Measurements from ENCODE around the gene WWOX.

The WWOX gene

GRCh38 chr16:78804058-78804735 lies 704.7 kb downstream of the WWOX start:
- no peak for DNase-seq (ENCODE audit: low spot score)

- DNase-seq (ENCODE audit: low spot score), result no peak
These were observed 706.1 kb downstream of the WWOX start for GRCh38 chr16:78805556-78805955.

GRCh38 chr16:78811247-78811646 lies 711.8 kb downstream of the WWOX start:
- DNase-seq (ENCODE audit: low spot score), result no peak

GRCh38 chr16:78812582-78812981 lies 713.1 kb downstream of the WWOX start:
- no peak for DNase-seq (ENCODE audit: low spot score)

GRCh38 chr16:78813661-78814311 lies 714.3 kb downstream of the WWOX start:
- no peak for DNase-seq (ENCODE audit: low spot score)

- DNase-seq (ENCODE audit: low spot score), result no peak
These were observed 716.3 kb downstream of the WWOX start for GRCh38 chr16:78815713-78816112.

GRCh38 chr16:78816499-78817195 lies 717.2 kb downstream of the WWOX start:
- DNase-seq (ENCODE audit: low spot score), result no peak

- DNase-seq (ENCODE audit: low spot score), result no peak
These were observed 717.8 kb downstream of the WWOX start for GRCh38 chr16:78817200-78817739.

GRCh38 chr16:78821335-78821734 lies 721.9 kb downstream of the WWOX start:
- DNase-seq (ENCODE audit: low spot score), result no peak

GRCh38 chr16:78822509-78822908 lies 723.1 kb downstream of the WWOX start:
- DNase-seq (ENCODE audit: low spot score), result no peak

- DNase-seq (ENCODE audit: low spot score), result no peak
These were observed 723.6 kb downstream of the WWOX start for GRCh38 chr16:78823027-78823426.

- DNase-seq (ENCODE audit: low spot score), result no peak
These were observed 729.8 kb downstream of the WWOX start for GRCh38 chr16:78829280-78829679.

- DNase-seq (ENCODE audit: low spot score), result no peak
These were observed 731.1 kb downstream of the WWOX start for GRCh38 chr16:78830599-78830998.

- DNase-seq (ENCODE audit: low spot score), result no peak
These were observed 732.6 kb downstream of the WWOX start for GRCh38 chr16:78832100-78832499.

GRCh38 chr16:78836802-78837491 lies 737.5 kb downstream of the WWOX start:
- no peak for DNase-seq (ENCODE audit: low spot score)

- DNase-seq (ENCODE audit: low spot score), result no peak
These were observed 738.3 kb downstream of the WWOX start for GRCh38 chr16:78837706-78838105.

GRCh38 chr16:78838276-78838675 lies 738.8 kb downstream of the WWOX start:
- no peak for DNase-seq (ENCODE audit: low spot score)

- no peak for DNase-seq (ENCODE audit: low spot score)
These were observed 743.5 kb downstream of the WWOX start for GRCh38 chr16:78842950-78843349.

GRCh38 chr16:78843978-78844377 lies 744.5 kb downstream of the WWOX start:
- DNase-seq (ENCODE audit: low spot score), result no peak

GRCh38 chr16:78844682-78845081 lies 745.2 kb downstream of the WWOX start:
- DNase-seq (ENCODE audit: low spot score), result no peak

GRCh38 chr16:78851266-78851665 lies 751.8 kb downstream of the WWOX start:
- DNase-seq (ENCODE audit: low spot score), result no peak

- no peak for DNase-seq (ENCODE audit: low spot score)
These were observed 752.7 kb downstream of the WWOX start for GRCh38 chr16:78852081-78852635.
